Epithelial cell of esophagus (primary cell): ENCODE results near the gene TBC1D5.
"Not testable (repeated sequence)": the region's sequence is repeated elsewhere in the genome, so short reads cannot be mapped to it uniquely, and the experiment has no call there.

Experiments used
- DNase-seq: peaks from one replicate; pipeline ENCODE4 v3.0.0; 2010; ENCODE audit warnings: low read depth
- H3K4me3 ChIP-seq: 2 replicates; pipeline ENCODE4 v1.5.1; 2011; ENCODE audit warnings: mild to moderate bottlenecking, low read length, control low read depth
- CTCF ChIP-seq: IDR thresholded peaks from 2 replicates; pipeline ENCODE4 v1.5.1; 2011; ENCODE audit warnings: low read depth, mild to moderate bottlenecking, low read length, control low read depth, inconsistent platforms; ENCODE audit not compliant: insufficient read depth; ENCODE audit errors: missing control alignments

Gene TBC1D5

GRCh38 chr3:17550624-17551023 lies 191.8 kb downstream of the TBC1D5 start:
- H3K4me3 ChIP-seq: no peak overlapping the region
- no peak for TF ChIP-seq CTCF
- no peak for DNase-seq

GRCh38 chr3:17546500-17547255 lies 195.8 kb downstream of the TBC1D5 start:
- no peak for TF ChIP-seq CTCF
- no peak overlapping the region for H3K4me3 ChIP-seq

GRCh38 chr3:17544632-17545031 lies 197.8 kb downstream of the TBC1D5 start:
- no peak for TF ChIP-seq CTCF
- H3K4me3 ChIP-seq: no peak overlapping the region
- DNase-seq: no peak

More at GRCh38 chr3:17546500-17547255, 195.8 kb downstream of the TBC1D5 start:
- no peak for DNase-seq

- H3K4me3 ChIP-seq: no peak overlapping the region
- TF ChIP-seq CTCF: no peak
- DNase-seq: no peak
These were observed 199.8 kb downstream of the TBC1D5 start for GRCh38 chr3:17542591-17542990.

- no peak overlapping the region for H3K4me3 ChIP-seq
- no peak for DNase-seq
- TF ChIP-seq CTCF: no peak
These were observed 203.0 kb downstream of the TBC1D5 start for GRCh38 chr3:17539436-17539835.

GRCh38 chr3:17535274-17535673 lies 207.2 kb downstream of the TBC1D5 start:
- DNase-seq: no peak
- TF ChIP-seq CTCF: no peak
- no peak overlapping the region for H3K4me3 ChIP-seq

- DNase-seq, H3K4me3 ChIP-seq: not testable (repeated sequence)
These were observed 210.0 kb downstream of the TBC1D5 start for GRCh38 chr3:17532446-17532845.
